Measurements from ENCODE around the gene CCDC97.

Gene CCDC97

DNA sequence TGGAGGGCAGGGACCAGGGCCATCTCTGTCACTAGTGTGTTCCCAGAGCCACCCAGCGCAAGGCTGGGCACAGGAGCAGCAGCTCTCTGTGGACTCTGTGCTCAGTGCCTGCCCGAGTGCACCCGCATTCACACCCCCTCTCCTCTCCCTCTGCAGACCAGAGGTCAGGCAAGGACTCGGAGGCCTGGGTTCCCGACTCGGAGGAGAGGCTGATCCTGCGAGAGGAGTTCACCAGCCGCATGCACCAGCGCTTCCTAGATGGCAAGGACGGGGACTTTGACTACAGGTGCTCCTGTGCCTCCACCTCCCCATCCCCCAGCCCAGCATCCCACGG is 10.2 kb downstream of the CCDC97 start:
- DNase-seq (ENCODE audit: low spot score), result no peak

DNA sequence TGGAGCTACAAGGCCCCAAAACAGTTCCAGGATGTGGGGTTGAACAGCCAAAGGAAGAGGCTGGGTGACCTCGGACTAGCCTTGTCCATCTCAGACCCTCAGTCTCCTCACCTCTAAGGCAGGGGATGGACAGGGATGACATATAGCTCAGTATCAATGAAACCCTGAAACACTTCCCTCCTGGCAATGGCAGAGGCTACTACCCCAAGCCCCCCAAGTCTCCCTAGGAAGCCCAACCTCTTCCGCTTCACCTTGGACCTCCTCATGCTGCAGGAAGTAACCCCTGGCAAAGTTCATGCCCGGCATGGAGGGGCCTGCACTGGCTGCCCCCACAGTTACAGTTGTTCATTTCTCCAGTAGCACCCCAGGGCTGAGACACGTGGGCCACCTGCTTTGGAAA is 10.6 kb downstream of the CCDC97 start:
- DNase-seq (ENCODE audit: low spot score), result no peak

DNA sequence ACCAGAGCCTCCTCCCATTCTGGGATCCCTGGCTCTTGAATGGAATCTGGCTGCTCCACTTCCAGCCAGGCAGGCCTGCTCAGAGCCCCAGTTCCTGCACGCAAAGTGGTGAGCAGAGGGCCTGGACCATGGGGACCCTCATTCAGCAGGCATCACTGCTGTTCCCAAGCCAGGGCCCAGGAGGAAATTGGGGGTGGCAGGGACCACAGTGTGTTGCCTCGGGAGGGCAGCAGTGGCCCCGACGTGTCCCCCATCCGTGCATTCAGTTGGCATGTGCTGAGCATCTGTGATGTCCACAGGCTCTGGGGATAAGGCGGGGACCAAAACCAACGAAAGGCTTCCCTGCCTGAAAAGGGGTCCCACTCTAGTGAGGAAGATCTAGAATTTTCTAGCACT is 11.2 kb downstream of the CCDC97 start:
- DNase-seq (ENCODE audit: low spot score), result no peak

DNA sequence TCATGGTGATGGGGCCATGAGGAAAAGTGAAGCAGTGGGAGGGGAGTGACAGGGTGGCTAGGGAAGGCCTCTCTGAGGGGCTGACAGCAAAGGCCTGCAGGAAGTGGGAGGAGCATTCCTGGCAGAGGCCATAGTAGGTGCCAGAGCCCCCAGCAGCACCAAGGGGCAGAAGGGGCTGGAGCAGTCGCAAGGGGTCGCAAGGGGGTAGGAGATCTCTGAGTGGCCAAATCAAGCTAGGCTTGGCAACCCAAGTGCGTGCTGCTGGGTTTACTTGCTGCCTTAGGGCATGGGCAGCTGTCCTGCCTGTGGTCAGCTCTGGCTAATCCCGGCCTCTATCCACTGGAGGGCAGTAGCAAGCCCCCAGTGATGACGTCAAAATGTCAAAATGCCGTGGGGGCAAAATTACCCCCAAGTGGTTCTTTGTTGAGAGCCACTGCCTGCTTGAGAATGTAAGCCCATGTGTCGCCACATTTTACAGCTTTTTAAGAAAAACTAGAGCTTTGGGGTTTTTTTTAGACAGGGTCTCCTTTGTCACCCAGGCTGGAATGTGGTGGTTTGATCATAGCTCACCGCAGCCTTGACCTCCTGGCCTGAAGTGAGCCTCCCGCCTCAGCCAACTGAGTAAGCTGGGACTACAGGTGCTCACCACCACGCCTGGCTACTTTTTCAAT is 11.8 kb downstream of the CCDC97 start:
- DNase-seq (ENCODE audit: low spot score), result no peak

DNA sequence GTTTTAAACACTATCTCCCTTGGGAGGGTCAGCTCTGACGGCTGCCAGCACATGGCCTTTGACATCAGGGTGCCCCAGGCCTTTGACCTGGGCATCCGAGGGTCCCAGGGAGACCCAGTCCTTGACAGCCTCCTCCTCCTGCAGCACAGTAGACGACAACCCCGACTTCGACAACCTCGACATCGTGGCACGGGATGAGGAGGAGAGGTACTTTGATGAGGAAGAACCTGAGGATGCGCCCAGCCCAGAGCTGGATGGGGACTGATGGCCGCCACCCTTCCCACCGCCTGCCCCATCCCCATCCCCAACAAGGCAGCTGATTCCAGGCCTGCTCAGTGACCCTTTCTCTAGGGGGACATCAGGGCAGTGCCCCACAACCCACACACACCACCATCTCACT is 12.5 kb downstream of the CCDC97 start:
- DNase-seq (ENCODE audit: low spot score), result no peak

DNA sequence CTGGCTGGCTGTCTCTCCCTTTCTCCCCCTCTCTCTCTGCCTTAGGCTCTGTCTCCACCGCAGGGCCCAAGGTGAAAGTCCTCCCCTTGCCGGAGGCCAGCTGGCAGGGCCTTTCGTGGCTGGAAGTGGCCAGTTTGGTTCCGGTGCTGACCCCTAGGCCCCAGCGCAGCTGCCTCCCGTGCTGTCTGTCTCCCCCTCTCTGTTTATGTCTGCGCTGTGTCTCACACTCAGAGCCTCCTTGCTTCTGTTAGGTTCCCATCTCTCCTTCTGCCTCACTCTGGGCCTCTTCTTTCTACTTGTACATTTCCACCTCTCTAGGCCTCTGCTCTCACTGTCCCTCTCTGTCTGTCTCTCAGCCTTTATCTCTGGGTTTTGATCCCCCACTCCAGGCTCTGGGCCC is 13.1 kb downstream of the CCDC97 start:
- DNase-seq (ENCODE audit: low spot score), result no peak

DNA sequence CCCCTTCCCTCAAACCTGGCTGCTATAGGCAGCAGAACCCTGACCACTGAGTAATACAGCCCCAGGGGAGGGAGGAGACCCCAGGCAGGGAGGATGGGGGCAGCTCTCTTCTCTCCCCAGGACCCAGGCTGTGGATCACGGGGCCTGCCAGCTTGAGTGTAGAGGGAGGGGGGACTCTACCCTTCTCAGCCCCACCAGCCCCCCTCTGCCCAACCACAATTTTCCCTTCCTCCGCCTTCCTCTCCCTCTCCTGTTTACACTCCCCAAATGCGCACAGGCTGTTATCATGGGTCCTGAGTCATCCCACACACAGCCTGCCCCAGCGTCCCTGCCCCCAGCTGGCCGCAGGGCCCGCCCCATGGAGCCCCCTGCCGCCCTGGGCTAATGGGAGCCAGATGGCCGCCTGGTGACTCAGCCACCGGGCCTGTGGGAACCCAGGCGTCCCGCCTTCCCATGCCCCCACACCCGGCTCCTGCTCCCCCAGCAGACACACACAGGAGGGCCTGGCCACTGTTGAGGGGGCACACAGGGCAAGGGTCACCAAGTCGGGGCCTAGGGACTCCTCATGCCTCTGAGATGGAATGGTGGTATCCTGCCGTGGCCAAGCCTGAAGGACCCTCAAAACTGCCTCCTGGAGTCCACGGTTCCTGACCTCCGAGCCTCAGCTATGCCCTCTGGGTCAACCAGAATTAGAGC is 13.6 kb downstream of the CCDC97 start:
- DNase-seq (ENCODE audit: low spot score), result no peak

DNA sequence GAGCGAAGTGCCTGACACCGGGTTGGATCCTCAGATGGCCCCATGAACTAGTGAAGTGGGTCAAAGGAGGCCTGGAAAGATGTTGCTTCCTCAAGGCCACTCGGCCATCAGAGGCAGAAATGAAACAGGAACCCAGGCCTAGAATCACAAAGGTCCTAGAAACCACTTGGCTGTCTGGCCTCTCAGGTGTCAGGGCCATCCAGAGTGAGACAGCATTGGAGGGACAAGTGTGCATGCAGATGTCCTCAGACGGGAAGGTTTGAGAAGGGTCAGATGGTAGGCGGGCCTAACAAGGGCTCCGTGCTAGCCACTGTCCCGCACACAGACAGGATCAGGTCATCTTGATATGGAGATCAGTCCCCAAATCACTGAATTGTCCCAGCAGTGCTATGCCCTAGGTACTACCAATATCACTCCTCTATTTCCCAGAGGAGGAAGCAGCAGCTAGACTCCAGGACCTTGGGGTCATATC is 14.3 kb downstream of the CCDC97 start:
- no peak for DNase-seq (ENCODE audit: low spot score)

DNA sequence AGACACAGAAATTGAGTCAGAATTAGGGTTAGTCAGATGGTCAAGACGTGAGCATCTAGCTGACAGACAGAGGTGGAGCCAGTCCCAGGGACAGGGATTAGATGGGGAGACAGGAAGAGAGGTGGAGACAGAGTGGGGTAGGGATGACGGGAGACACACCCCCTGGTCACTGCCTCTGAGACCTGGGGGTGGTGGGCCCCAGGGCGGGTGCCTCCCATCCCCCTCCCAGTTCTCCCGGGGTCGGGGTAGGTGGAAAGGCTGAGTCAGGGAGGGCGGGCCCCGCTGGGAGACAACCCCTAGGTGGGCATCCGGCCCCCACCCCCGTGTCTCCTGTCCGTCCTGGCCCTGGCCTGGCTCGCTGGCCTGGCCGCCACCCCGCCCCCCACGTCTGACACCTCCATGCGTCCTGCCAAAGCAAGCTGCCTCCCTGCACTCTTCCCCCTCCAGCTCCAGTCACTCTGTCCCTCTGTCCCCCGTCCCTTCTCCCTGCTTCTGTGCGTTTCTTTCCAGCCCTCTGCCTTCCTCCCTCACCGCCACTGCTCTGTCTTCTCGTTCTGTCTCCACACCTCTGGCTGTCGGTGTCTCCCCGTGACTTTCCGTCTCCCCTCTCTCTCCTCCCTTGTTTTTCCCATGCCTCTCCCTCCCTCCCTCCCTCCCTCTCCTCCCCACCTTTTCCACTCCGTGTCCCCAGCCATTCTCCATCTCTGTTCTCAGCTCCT is 15.1 kb downstream of the CCDC97 start:
- DNase-seq (ENCODE audit: low spot score), result no peak

DNA sequence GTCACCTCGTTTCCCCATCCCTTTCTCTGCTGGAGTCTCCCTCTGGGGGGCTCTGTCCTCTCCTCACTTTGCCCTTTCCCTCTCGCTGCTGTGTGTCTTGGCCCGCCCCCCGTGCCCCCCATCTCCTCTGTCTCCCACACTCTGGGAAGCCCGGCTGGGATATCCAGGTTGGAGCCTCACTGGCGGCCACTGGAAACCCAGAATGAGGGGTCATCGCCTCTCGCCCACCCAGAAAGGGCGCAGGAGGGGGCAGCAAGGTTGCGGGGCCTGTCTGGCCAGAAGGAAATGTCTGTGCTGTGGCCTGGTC is 15.6 kb downstream of the CCDC97 start:
- DNase-seq (ENCODE audit: low spot score), result no peak

DNA sequence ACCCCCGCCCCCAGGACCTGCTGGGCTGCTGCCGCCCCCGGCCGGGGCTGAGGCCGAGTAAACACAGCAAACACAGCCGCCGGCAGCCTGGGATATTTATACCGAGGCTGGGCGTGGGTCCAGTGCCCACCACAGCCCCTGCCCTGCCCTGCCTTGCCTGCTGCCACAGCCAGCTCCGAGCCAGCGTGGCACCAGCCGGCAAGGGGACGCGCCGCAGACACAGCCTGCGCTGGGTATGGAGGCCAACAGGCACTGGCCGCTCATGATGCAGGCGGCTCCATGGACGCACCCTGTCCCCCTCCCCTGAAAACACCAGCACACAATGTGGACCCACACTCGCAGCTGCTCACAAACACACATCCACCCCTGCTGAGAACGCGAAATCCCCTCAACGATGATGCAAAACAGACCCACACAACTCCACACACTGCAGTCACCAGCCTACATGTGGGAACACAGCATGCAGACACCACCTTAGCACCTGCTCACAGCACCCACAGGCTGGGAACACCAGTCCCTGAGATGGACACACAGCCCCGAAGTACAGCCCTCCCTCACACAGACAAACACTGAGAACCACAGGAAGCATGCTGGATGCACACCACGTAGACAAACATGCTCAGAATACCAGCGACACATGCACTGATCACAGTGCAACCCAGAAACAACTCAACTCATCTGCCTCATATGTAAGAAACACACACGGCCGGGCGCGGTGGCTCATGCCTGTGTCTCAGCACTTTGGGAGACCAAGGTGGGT is 16.2 kb downstream of the CCDC97 start:
- DNase-seq (ENCODE audit: low spot score), result no peak

DNA sequence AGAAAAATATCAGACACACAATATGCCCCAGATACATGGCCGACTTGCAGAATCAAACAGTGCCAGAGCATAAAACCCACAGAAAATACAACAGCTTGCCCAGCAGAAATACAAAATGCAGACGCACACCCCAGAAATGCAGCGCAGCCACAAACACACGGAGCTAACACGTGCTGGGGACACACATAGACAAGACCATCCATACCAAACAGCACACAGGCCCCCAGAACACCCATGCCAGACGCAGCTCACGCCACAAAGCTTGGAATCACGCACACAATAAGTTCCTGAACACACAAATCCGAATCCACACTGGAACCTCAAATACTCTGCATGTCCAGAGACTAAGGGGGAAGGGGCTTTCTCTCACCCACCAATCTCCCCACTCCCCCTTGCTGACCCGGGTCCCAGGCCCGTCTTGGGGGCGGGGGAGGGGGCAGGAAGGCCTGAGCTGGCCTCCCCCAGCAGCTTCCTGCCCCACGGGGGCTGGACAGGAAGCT is 17.2 kb downstream of the CCDC97 start:
- no peak for DNase-seq (ENCODE audit: low spot score)

DNA sequence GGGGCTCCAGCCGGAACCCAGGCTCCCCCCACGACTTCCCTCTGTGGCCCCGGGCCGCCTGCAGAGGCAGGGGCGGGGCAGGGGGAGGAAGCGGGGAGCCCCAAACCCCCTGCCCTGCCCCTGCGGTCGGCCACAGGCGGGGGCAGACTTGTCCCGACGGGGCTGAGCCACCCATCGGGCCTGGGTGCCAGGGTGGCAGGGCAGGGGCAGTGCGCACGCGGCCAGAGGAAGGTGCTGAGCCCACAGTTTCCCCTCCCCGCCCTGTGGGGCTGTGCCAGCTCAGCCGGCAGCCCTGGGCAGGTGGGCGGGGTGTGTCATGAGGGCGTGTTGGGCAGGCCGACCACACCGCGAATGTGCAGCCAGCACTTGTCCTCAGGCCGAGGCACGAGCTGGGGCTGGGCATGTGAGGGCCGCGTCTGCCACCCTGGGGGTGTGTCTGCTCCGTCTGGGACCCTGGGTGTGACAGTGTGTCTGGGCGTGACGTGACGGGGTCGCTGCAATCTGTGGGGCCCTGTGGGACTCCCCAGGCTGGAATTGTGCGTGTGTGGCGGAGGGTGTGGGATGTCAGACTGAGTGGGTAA is 17.7 kb downstream of the CCDC97 start:
- peak; percentile 87 for DNase-seq (ENCODE audit: low spot score)

DNA sequence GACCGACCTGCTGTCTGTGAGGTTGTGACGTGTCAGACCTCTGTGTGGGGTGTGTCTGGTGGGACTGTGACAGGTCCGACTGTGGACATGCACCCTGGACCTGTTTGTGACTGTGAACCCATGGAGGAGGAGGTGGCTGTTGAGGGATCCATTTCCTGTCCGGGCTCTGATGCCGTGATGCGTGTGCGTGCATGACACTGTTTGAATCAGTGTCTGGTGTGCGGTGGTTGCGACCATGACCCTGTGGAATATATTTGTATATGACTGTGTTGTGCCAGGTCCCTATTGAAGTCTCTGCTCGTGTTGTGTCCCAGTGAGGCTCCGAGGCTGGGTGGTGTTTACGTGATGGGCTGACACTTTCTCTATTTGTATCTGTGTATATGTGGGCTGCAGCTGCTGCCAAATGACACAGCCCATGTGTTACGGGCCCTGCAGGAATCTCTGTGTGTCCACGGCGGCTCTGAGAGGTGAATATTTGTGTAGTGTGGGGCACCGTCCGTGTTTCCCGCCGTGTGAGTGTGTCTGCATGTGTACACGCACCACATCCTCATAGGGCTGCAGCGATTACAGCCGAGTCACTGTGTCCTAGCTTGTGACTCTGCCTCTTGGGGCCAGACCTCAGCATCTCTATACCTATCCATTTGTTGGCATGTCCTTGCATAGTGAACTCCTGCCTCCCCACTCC is 18.3 kb downstream of the CCDC97 start:
- peak; percentile 42 for DNase-seq (ENCODE audit: low spot score)

DNA sequence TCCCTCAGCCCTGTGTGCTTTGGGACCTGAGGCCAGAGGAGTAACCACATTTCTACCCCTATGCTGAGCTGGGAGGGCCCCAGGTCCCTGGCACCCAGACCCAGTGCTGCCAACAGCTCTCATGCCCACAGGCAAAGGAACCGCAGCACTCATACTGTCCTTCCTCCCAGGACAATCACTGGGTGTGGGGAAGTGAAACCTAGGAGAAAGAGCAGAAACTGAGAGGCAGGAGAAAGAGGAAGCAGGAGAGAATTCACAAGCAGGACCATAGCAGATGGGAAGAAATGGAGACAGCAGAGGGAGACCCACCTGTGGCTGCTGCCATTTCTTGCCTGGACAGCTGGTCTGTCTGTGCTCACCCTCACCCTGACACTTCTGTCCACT is 18.9 kb downstream of the CCDC97 start:
- DNase-seq (ENCODE audit: low spot score), result no peak

DNA sequence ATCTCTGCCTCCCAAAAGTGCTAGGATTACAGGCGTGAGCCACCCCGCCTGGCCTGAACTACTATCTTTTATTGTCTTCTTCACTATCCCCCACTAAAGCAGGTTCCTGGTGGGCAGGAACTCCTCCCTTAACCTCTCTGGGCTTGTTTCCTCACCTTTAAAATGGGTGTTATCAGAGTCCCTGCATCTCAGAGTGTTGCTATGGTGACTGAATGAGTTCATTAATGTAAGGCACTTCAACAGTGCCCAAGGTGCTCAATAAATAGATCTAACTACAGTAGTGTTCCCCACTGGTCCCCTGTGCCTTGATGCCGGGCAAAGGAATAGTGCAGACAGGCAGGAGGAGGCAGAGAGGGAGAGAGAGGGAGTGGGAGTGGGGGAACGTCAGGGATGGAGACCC is 20.5 kb downstream of the CCDC97 start:
- DNase-seq (ENCODE audit: low spot score), result no peak

DNA sequence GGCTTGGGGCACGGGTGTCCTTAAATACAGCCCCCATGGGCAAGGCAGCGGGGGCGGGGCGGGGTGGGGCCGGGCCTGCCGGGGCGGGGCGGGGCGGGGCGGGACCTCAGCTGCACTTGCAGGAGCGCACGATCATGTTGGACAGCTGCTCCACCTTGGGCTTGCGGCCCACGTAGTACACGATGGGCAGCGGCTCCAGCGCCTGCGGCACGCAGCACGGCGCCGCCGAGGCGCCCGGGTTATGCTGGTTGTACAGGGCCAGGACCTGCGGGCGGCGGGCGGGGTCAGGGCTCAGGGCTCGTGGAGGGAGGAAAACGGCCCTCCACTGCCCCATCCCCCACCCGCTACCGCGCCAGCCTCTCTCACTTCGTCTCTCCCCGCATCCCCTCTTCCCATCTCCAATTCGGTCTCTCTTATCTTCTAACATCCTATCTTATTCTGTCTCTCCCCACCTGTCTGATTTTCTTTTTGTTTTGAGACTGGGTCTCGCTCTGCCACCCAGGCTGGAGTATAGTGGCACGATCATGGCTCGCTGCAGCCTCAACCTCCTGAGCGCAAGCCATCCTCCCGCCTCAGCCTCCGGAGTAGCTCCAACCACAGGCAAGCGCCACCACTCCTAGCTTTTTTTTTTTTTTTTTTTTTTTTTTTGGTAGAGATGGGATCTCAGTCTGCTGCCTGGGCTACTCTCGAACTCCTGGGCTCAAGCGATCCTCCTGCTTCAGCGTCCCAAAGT is 21.1 kb downstream of the CCDC97 start:
- no peak for DNase-seq (ENCODE audit: low spot score)

DNA sequence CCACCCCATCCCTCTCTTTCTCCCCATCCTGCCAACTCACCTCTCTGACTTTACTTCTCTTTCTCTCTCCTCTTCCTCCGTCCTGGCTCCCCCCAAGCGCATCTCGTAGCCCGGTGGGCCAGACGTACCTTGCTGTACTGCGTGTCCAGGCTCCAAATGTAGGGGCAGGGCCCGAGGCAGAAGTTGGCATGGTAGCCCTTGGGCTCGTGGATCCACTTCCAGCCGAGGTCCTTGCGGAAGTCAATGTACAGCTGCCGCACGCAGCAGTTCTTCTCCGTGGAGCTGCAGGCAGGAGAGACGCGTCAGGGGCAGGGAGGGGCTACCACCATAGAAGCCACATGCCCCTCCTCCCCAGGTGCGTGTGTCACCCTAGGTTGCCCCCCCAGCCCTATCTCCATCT is 22.0 kb downstream of the CCDC97 start:
- no peak for DNase-seq (ENCODE audit: low spot score)

DNA sequence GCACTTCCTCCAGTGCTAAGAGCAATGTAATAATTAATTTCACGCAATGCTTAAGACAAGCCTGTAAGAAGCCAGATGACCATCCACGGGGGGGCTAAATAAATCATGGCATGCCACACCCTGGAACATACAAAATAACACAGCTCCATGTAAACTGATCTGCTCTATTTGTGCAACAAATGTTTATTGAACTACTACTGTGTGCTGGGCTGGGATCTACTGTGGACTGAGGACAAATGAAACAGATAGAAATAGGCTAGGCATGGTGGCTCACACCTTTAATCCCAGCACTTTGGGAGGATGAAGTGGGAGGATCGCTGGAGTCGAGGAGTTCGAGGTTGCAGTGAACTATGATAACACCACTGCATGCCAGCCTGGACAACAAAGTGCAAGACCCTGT is 22.5 kb downstream of the CCDC97 start:
- DNase-seq (ENCODE audit: low spot score), result no peak

DNA sequence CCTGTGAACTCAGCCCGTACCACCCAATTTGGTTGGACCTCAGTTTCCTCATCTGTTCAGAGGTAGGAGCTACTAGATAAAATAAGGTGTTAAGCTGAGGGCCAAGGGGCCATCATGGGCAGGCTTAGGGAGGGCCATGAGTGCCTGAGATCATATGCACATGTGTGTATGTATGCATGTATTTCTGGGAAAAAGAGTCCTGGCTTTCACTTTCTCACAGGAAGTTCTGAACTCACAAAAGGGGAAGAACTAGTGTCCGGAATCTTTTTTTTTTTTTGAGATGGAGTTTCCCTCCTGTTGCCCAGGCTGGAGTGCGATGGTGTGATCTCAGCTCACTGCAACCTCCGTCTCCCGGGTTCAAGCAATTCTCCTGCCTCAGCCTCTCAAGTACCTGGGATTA is 24.8 kb downstream of the CCDC97 start:
- no peak for DNase-seq (ENCODE audit: low spot score)

DNA sequence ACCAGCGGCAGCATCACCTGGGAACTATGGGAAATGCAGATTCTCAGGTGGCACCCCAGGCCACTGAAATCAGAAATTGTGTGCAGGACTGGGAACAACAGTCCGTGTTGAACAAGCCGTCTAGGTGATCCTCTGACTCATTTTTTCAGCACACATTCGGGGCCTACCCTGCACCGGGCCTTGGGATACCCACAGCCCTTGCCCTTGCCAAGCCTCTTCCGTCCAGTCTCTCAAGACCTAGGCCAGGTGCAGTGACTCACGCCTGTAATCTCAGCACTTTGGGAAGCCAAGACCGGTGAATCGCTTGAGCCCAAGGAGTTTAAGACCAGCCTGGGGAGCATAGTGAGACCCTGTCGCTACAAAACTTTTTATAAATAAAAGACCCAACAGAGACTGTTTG is 25.5 kb downstream of the CCDC97 start:
- no peak for DNase-seq (ENCODE audit: low spot score)

Measured in activated CD4-positive, alpha-beta T cell treated with anti-CD3 and anti-CD28 coated beads, Interleukin-2, Interleukin-4, amounts not matched to agents 100 ng/mL and 50 ng/mL, durations not matched to agents 16 hours and 8 hours (primary cell).